Mononuclear cell (primary cell): ENCODE results near the gene PROSER3. TPM values are rescaled to one million over a fixed set of nuclear protein-coding genes. Genes with fewer than 3 reads are reported as not detected.
"Not testable (repeated sequence)": the region's sequence is repeated elsewhere in the genome, so short reads cannot be mapped to it uniquely, and the experiment has no call there.

Experiments used
- H3K27me3 ChIP-seq: 2 replicates; pipeline ENCODE4 v1.6.0; 2011; ENCODE audit warnings: low read length, control low read depth; ENCODE audit not compliant: insufficient read depth
- H3K4me1 ChIP-seq: 2 replicates; pipeline ENCODE4 v1.5.1; 2011; ENCODE audit warnings: mild to moderate bottlenecking, low read length, control low read depth; ENCODE audit not compliant: insufficient read depth
- H3K4me3 ChIP-seq: 2 replicates; pipeline ENCODE4 v1.5.1; 2011; ENCODE audit warnings: mild to moderate bottlenecking, low read length, moderate library complexity
- H3K9me3 ChIP-seq: 2 replicates; pipeline ENCODE4 v1.5.1; 2011; ENCODE audit warnings: low read depth, mild to moderate bottlenecking, control low read depth, low read length
- total RNA-seq: library from RNA; depleted of rRNA; stranded (reverse); fragments of >200 nt; gene quantifications from one replicate; pipeline ENCODE4 v1.2.3, GENCODE V29; 2012

PROSER3 gene
- total RNA-seq, 1 donor, result 5.1 TPM

DNA sequence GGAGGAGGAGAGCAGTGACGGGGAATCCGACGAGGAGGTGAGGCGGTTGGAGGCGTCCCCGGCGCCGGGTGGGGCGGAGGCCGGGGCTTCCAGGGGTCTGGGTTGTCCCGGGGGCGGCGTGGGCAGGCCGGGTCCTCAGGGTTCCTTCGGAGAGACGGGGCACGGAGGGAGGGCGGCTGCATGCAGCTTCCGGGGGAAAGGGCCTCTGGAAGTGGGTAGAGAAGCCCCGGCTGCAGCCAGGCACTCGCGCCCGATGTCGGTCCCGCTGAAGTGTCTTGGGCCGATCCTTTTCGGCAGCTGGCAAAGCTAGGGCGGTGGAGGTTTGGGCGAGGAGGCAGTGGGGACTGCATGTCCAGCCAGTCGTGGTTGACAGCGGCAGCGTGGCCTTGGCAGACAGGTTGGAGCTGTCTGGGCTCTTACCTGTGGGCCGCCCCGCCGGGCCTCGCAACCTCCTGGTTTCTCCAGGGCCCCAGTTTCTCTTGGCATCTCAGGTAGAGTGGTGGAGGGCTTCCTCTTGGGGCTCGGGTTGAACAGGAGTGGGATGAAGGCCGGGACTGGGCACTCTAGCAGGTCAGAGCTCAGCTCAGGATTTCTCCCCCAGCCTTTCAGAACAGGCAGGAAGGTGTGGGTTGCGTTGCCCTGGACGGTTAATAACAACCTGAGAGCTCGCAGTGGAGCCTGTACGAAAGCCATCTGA, 39.5 kb upstream of the PROSER3 start:
- peaks cover 46% of the 10 kb centered on the region for H3K4me1 ChIP-seq
- H3K4me3 ChIP-seq, result peak overlapping the region; percentile 50
- no peaks in the 10 kb centered on the region for H3K9me3 ChIP-seq
- no peaks in the 10 kb centered on the region for H3K27me3 ChIP-seq

DNA sequence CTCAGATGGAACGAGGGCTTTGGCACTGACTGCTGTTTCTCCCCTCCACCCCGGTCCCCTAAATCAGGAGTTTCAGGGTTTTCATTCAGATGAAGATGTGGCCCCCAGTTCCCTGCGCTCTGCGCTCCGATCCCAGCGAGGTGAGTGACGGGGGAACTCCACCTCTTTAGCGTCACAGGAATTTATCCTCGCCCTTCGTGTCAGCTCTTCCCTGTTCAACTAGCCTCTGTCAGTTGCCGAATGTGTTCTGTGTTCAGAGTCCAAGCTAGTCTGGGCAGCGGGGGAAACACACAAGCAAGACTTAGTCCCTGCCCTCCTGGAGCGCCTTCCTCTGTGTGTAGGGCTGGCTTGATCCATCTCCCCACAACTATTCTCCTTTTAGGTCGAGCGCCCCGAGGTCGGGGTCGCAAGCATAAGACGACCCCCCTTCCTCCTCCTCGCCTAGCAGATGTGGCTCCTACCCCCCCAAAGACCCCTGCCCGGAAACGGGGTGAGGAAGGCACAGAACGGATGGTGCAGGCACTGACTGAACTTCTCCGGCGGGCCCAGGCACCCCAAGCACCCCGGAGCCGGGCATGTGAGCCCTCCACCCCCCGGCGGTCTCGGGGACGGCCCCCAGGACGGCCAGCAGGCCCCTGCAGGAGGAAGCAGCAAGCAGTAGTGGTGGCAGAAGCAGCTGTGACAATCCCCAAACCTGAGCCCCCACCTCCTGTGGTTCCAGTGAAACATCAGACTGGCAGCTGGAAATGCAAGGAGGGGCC, 38.4 kb upstream of the PROSER3 start:
- H3K4me1 ChIP-seq, result peaks cover 38% of the 10 kb centered on the region
- H3K4me3 ChIP-seq, result no peak overlapping the region
- H3K27me3 ChIP-seq, result no peaks in the 10 kb centered on the region
- H3K9me3 ChIP-seq, result no peaks in the 10 kb centered on the region

DNA sequence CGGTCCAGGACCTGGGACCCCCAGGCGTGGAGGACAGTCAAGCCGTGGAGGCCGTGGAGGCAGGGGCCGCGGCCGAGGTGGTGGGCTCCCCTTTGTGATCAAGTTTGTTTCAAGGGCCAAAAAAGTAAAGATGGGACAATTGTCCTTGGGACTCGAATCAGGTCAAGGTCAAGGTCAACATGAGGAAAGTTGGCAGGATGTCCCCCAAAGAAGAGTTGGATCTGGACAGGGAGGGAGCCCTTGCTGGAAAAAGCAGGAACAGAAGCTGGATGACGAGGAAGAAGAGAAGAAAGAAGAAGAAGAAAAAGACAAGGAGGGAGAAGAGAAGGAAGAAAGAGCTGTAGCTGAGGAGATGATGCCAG, 37.8 kb upstream of the PROSER3 start:
- H3K4me3 ChIP-seq, result no peak overlapping the region
- no peaks in the 10 kb centered on the region for H3K27me3 ChIP-seq
- no peaks in the 10 kb centered on the region for H3K9me3 ChIP-seq
- H3K4me1 ChIP-seq, result peaks cover 32% of the 10 kb centered on the region

DNA sequence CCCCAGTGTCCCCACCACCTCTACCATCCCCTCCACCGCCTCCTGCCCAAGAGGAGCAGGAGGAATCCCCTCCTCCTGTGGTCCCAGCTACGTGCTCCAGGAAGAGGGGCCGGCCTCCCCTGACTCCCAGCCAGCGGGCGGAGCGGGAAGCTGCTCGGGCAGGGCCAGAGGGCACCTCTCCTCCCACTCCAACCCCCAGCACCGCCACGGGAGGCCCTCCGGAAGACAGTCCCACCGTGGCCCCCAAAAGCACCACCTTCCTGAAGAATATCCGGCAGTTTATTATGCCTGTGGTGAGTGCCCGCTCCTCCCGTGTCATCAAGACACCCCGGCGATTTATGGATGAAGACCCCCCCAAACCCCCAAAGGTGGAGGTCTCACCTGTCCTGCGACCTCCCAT, 37.3 kb upstream of the PROSER3 start:
- H3K4me3 ChIP-seq, result no peak overlapping the region
- no peaks in the 10 kb centered on the region for H3K9me3 ChIP-seq
- no peaks in the 10 kb centered on the region for H3K27me3 ChIP-seq
- H3K4me1 ChIP-seq, result peaks cover 27% of the 10 kb centered on the region

DNA sequence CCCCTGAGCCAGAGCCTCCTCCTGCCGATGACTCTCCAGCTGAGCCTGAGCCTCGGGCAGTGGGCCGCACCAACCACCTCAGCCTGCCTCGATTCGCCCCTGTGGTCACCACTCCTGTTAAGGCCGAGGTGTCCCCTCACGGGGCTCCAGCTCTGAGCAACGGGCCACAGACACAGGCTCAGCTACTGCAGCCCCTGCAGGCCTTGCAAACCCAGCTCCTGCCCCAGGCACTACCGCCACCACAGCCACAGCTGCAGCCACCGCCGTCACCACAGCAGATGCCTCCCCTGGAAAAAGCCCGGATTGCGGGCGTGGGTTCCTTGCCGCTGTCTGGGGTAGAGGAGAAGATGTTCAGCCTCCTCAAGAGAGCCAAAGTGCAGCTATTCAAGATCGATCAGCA, 36.6 kb upstream of the PROSER3 start:
- Histone ChIP-seq H3K4me3 (no peak overlapping the region), H3K4me1 (peaks cover 20% of the 10 kb centered on the region), H3K27me3 (no peaks in the 10 kb centered on the region), H3K9me3 (no peaks in the 10 kb centered on the region)

DNA sequence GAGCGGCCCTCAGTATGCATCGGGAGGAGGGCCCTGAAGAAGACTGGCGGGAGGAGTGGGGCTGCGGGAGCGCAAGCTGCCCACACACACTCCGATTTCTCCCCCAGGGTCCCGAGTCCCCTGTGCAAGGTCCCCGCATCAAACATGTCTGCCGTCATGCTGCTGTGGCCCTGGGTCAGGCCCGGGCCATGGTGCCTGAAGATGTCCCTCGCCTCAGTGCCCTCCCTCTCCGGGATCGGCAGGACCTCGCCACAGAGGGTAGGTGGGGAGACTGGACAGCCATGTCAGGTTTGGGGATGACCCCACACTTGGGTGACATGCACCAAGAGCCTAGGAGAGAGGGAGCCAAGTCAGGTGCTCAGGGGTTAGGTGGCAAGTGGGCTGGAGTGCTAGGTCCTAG, 35.5 kb upstream of the PROSER3 start:
- H3K27me3 ChIP-seq, result no peaks in the 10 kb centered on the region
- H3K4me1 ChIP-seq, result peaks cover 18% of the 10 kb centered on the region
- no peak overlapping the region for H3K4me3 ChIP-seq
- no peaks in the 10 kb centered on the region for H3K9me3 ChIP-seq

DNA sequence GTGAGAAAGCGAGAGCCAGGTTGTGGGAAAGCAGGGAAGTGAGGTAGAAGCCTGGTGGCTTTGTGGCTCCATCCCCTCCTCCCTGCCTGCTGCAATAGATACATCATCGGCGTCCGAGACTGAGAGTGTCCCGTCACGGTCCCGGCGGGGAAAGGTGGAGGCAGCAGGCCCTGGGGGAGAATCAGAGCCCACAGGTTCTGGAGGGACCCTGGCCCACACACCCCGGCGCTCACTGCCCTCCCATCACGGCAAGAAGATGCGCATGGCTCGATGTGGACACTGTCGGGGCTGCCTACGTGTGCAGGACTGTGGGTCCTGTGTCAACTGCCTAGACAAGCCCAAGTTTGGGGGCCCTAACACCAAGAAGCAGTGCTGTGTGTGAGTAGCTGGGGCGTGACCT, 35.1 kb upstream of the PROSER3 start:
- Histone ChIP-seq H3K9me3 (no peaks in the 10 kb centered on the region), H3K4me1 (peaks cover 18% of the 10 kb centered on the region), H3K27me3 (no peaks in the 10 kb centered on the region), H3K4me3 (no peak overlapping the region)

DNA sequence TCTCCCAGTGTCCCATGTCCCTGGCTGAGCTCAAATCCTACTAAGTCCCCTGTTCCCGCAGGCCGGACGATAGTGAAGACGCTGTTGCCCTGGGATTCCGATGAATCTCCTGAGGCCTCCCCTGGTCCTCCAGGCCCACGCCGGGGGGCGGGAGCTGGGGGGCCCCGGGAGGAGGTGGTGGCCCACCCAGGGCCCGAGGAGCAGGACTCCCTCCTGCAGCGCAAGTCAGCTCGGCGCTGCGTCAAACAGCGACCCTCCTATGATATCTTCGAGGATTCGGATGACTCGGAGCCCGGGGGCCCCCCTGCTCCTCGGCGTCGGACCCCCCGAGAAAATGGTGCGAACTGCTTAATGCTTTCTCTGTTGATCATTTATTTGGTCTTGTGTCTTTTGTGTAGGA, 34.3 kb upstream of the PROSER3 start:
- Histone ChIP-seq H3K4me3 (no peak overlapping the region), H3K27me3 (no peaks in the 10 kb centered on the region), H3K4me1 (peaks cover 15% of the 10 kb centered on the region), H3K9me3 (no peaks in the 10 kb centered on the region)

DNA sequence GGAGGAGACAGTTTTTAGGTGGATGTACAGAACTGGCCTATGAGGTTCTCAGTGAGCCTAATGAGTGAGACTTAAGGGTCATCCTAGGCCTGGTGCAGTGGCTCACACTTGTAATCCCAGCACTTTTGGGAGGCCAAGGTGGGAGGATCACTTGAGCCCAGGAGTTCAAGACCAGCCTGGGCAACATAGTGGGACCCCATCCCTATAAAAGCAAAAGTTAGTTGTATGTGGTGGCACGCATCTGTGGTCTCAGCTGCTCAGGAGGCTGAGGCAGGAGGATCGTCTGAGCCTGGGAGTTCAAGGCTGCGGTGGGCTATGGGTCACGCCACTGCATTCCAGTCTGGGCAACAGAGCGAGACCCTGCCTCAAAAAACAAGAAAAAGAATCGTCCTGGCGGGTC, 33.8 kb upstream of the PROSER3 start:
- H3K27me3 ChIP-seq, H3K9me3 ChIP-seq, H3K4me3 ChIP-seq: not testable (repeated sequence)
- H3K4me1 ChIP-seq, result peaks cover 10% of the 10 kb centered on the region

DNA sequence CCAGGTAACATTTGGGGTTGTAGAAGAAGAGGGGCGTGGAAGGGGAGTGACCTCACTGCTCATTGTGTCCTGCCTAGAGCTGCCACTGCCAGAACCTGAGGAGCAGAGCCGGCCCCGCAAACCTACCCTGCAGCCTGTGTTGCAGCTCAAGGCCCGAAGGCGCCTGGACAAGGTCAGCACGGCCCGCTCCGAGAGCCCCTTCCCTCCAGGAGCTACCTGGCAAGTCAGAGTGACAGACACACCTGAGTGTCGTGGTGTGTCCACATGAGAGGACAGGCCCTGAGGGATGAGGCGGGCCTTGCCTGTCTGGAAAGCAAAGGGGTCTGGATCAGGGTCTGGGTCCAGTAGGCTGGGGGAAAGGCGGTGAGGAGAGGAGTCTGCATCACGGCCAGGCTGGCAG, 33.4 kb upstream of the PROSER3 start:
- no peak overlapping the region for H3K4me3 ChIP-seq
- H3K27me3 ChIP-seq, result no peaks in the 10 kb centered on the region
- H3K9me3 ChIP-seq, result no peaks in the 10 kb centered on the region
- peaks cover 6% of the 10 kb centered on the region for H3K4me1 ChIP-seq

DNA sequence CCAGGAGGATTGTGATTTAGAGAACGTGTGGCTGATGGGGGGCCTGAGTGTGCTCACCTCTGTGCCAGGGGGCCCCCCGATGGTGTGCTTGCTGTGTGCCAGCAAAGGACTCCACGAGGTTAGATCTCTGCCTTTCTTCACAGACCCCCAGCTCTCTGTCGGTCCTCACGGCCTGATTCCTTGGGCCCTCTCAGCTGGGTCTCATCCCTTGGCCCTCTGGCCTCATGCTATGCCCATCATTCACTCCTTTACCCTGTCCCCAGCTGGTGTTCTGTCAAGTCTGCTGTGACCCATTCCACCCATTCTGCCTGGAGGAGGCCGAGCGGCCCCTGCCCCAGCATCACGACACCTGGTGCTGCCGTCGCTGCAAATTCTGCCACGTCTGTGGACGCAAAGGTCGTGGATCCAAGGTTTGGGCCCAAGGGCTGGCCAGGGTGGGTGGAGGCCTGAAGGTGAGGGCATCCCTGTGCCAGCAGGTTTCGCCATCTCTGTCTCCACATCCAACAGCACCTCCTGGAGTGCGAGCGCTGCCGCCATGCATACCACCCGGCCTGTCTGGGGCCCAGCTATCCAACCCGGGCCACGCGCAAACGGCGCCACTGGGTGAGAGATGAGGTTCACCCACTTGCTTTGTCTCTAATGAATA, 32.6 kb upstream of the PROSER3 start:
- Histone ChIP-seq H3K4me1 (no peaks in the 10 kb centered on the region), H3K27me3 (no peaks in the 10 kb centered on the region), H3K4me3 (no peak overlapping the region), H3K9me3 (no peaks in the 10 kb centered on the region)

DNA sequence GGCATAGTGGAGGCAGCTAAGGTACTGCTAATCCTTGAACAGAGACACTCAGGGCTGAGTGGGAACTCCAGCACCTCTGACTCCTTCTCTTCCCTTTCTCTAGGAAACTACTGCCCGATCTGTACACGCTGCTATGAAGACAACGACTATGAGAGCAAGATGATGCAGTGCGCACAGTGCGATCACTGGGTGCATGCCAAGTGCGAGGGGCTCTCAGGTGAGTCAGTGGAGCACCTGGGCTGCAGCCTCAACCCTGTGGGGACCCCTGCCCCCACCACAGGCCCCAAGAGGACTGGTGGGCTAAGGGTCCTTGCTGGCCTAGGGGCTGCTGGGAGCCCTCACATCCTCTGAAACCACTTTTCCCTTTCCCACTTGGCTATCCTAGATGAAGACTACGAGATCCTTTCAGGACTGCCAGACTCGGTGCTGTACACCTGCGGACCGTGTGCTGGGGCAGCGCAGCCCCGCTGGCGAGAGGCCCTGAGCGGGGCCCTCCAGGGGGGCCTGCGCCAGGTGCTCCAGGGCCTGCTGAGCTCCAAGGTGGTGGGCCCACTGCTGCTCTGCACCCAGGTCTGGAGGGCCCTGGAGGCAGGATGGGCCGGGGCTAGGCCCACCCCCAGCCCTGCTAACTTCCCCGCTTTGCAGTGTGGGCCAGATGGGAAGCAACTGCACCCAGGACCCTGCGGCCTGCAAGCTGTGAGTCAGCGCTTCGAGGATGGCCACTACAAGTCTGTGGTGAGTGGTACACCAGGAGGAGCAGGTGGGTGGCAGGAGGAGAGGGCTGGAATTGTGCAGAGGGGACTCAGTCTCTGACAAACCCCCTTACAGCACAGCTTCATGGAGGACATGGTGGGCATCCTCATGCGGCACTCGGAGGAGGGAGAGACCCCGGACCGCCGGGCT, 30.7 kb upstream of the PROSER3 start:
- H3K4me3 ChIP-seq, result no peak overlapping the region
- no peaks in the 10 kb centered on the region for H3K9me3 ChIP-seq
- H3K27me3 ChIP-seq, result no peaks in the 10 kb centered on the region
- no peaks in the 10 kb centered on the region for H3K4me1 ChIP-seq

DNA sequence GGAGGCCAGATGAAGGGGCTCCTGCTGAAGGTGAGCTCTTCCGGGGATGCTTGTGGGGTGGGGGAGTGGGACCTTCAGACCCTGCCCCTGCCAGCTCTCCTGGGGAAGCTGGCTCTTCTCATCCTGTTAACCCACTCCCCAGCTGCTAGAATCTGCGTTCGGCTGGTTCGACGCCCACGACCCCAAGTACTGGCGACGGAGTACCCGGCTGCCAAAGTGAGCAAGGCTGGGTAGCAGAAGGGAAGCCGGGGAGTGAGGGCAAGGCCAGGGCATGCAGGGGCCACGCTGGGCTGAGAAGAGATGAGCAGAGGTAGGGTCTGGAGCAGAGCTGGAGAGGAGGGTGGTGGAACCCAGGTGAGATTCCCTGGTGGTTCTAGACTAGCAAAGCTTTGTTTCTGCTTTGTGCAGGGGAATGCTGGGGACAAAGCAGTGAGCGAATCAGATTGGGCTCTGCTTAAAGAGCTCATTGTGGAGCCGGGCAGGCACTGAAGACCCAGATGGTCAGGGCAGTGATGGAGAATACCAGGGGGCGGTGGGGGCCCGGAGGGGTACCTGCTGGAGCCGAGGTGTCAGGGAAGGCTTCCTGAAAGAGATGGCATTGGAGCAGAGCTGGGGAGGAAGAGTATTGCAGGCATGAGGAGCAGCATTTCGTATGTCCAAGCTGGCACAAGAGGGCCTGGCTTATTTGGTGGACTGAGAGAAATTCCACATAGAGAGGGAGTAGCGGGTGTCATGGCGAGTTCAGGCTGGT, 29.8 kb upstream of the PROSER3 start:
- Histone ChIP-seq H3K9me3 (no peaks in the 10 kb centered on the region), H3K4me1 (no peaks in the 10 kb centered on the region), H3K4me3 (no peak overlapping the region)

DNA sequence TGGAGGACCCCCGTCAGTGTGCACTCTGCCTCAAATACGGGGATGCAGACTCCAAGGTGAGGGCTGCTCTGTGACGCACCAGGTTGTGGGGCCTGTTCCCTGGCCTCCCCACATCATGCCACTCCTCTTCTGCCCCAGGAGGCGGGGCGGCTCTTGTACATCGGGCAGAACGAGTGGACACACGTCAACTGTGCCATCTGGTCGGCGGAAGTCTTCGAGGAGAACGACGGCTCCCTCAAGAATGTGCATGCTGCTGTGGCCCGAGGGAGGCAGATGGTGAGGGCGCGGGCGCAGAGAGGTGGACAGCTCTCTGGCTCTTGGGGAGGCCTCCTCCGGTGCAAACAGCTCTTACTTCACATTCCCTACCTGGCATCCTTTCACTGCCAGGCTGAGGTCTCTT, 29.0 kb upstream of the PROSER3 start:
- no peak overlapping the region for H3K4me3 ChIP-seq
- no peaks in the 10 kb centered on the region for H3K9me3 ChIP-seq
- no peaks in the 10 kb centered on the region for H3K27me3 ChIP-seq
- H3K4me1 ChIP-seq, result no peaks in the 10 kb centered on the region

More for the DNA sequence above, 29.8 kb upstream of the PROSER3 start:
- no peaks in the 10 kb centered on the region for H3K27me3 ChIP-seq
